OCI-M2 (cell line): ENCODE measurements around the gene SHROOM1.

Experiments used
- DNase-seq: peaks from one replicate; lab custom pipeline; 2025; ENCODE audit not compliant: unreplicated experiment; lab: John Stamatoyannopoulos, UW

The SHROOM1 gene

GRCh38 chr5:132781029-132781428 is 49.4 kb downstream of the SHROOM1 start:
- DNase-seq, result no peak

GRCh38 chr5:132780577-132780976 is 49.9 kb downstream of the SHROOM1 start:
- DNase-seq, result no peak

- no peak for DNase-seq
These were observed 50.5 kb downstream of the SHROOM1 start for GRCh38 chr5:132779961-132780360.

GRCh38 chr5:132778856-132779255 is 51.6 kb downstream of the SHROOM1 start:
- DNase-seq, result no peak

GRCh38 chr5:132778129-132778528 is 52.3 kb downstream of the SHROOM1 start:
- DNase-seq, result no peak

GRCh38 chr5:132777209-132778069 is 53.0 kb downstream of the SHROOM1 start, which contains the start of gene SEPTIN8:
SEPTIN8 (minus strand) TSS chr5:132777239; CDS start chr5:132777137, 102 bp downstream.
- DNase-seq, result no peak

GRCh38 chr5:132776938-132777208 is 53.6 kb downstream of the SHROOM1 start:
- no peak for DNase-seq

- no peak for DNase-seq
These were observed 54.1 kb downstream of the SHROOM1 start for GRCh38 chr5:132776131-132776937.

GRCh38 chr5:132775476-132775961 is 54.9 kb downstream of the SHROOM1 start:
- DNase-seq, result no peak

GRCh38 chr5:132774896-132775295 is 55.6 kb downstream of the SHROOM1 start:
- no peak for DNase-seq

- no peak for DNase-seq
These were observed 56.0 kb downstream of the SHROOM1 start for GRCh38 chr5:132774406-132774805.

GRCh38 chr5:132773601-132774355 is 56.7 kb downstream of the SHROOM1 start:
- no peak for DNase-seq

GRCh38 chr5:132773114-132773513 is 57.3 kb downstream of the SHROOM1 start:
- no peak for DNase-seq

- DNase-seq, result no peak
These were observed 58.0 kb downstream of the SHROOM1 start for GRCh38 chr5:132772291-132773070.
